HG03045 (cell line): Measurements from ENCODE around the gene PRODH2.

Experiments
- ATAC-seq: cut with Tn5 transposase; IDR thresholded peaks from one replicate; pipeline ENCODE4 v1.9.1; 2021; ENCODE audit warnings: mild to moderate bottlenecking, moderate library complexity; ENCODE audit not compliant: unreplicated experiment

PRODH2 gene

GRCh38 chr19:35812220-35813042 is at the start of gene PRODH2:
TSS of gene PRODH2 (minus strand) at chr19:35812845. CDS start at chr19:35812805, 40 bp downstream.
- ATAC-seq: no peak

- ATAC-seq: no peak
Measured at GRCh38 chr19:35861640-35862160, 49.1 kb upstream of the PRODH2 start.

- ATAC-seq: no peak
Measured at GRCh38 chr19:35860818-35861639, 48.4 kb upstream of the PRODH2 start.

DNA sequence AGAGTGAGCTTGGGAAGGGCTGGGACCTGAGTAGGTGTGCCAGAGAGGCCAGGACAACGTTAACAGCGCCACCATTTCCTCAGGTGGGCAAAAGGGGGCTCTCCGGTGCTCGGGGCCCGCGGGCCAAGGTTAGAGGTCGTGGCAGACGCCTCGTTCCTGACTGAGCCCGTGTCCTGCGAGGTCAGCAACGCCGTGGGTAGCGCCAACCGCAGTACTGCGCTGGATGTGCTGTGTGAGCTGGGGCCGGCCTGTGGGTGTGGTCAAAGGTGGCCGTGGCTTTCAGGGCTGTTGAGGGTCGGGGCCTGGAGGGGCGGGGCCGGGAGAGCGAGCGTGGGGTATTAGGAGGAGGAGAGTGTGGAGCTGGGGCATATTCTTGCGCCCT is 47.8 kb upstream of the PRODH2 start:
- ATAC-seq: no peak

GRCh38 chr19:35859414-35859813 is 46.8 kb upstream of the PRODH2 start:
- ATAC-seq: no peak

DNA sequence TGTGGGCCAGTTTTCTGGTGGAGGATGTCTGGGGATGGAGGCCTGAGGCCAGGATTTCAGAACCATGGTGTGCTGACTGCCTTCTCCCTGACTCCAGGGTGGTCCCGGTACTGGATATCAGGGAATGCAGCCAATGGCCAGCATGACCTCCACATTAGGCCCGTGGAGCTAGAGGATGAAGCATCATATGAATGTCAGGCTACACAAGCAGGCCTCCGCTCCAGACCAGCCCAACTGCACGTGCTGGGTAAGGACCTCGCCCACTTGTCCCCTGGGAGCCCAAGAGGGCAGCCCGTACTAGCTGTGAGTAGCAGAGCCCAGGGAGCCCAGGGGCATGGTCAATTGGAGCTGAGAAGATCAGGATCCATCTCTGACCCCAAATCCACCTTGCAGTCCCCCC is 45.7 kb upstream of the PRODH2 start:
- ATAC-seq: no peak

DNA sequence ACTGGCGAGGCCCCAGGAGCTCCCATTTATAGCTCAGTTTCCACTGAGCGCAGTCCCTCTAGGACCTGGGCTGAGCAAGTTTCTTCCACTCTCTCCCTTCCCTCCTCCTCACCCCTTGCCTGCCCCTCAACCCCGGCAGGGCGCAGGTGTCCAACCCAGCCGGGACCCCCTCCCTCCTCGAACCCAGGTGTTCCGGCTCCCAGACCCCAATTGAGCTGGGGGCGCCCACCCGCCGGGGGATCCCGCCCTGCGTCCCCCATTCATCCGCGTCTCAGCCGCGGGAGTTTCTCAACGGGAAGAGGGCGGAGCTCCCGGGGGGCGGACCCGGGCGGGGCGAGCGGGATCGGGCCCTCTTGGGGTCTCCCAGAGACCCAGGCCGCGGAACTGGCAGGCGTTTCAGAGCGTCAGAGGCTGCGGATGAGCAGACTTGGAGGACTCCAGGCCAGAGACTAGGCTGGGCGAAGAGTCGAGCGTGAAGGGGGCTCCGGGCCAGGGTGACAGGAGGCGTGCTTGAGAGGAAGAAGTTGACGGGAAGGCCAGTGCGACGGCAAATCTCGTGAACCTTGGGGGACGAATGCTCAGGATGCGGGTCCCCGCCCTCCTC is 44.0 kb upstream of the PRODH2 start, which contains the start of gene KIRREL2:
KIRREL2 (plus strand) TSS at position 366 of the 604 bp plus-strand sequence; CDS start at position 575, 209 bp downstream.
- no peak for ATAC-seq

GRCh38 chr19:35853038-35853756 is 40.6 kb upstream of the PRODH2 start:
- ATAC-seq: no peak

DNA sequence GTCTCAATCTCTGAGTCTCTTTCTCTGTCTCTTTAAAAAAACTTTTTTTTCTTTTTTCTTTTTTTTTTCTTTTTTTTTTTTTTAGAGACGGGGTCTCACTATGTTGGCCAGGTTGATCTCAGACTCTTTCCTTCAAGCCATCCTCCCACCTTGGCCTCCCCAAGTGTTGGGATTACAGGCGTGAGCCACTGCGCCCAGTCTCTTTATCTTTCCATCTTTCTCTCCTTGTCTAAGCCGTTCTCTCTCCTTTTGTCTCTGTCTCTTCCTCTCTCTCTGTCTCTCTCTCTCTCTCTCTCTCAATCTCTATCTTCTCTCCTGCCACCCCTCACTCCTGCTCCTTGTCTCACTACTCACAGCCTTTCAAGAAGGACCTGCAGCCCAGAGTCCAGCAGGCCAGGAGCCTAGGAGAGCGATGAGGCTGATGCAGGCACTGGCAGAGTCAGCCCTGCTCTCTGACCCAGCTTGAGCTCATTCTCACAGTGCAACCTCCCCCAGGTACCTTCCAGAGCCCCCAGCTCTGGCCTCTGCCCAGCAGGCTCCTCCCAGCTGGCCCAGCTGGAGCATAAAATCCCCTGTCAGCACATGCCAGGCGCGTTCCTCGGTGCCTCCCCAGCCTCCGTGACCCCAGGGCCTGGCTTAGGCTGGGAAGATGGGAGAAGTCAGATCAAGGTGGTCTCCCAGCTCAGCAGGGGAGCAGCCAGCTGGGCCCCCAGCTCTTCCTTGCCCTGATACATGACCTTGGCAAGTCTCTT is 39.6 kb upstream of the PRODH2 start, which contains the start of gene NPHS1:
NPHS1 (minus strand) TSS at position 476 of the 752 bp plus-strand sequence. CDS start 667 bp downstream, outside the sequence.
- no peak for ATAC-seq

GRCh38 chr19:35851213-35852028 is 38.8 kb upstream of the PRODH2 start:
- ATAC-seq: no peak

DNA sequence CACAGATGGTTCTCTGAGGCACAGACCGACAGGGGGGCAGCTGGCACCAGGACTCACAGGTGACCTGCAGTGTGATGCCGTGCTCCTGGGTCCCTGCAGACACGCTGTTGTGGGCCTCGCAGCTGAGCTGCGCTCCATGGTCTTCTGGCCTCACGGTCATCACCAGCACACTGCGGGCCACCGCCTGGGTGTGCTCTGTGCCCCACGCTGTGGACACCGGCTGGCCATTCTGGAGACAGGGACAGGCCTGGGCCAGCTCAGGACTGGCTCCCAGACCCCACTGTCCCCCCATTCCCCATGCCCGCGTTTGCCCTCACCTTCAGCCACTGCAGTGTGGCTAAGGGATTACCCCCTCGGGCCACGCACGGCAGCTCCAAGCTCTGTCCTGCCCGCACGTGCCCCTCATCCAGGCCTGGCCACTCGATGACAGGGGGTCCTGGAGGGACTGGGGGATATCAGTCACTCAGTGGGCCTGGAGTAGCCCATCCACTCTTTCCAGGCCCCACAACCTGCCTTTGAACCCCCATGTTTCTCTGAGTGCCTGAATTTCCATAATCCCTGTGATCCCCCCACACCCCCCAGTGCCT is 36.4 kb upstream of the PRODH2 start:
- ATAC-seq: no peak

- no peak for ATAC-seq
Measured at GRCh38 chr19:35848486-35848885, 35.8 kb upstream of the PRODH2 start.

- no peak for ATAC-seq
Measured at GRCh38 chr19:35847911-35848310, 35.3 kb upstream of the PRODH2 start.

DNA sequence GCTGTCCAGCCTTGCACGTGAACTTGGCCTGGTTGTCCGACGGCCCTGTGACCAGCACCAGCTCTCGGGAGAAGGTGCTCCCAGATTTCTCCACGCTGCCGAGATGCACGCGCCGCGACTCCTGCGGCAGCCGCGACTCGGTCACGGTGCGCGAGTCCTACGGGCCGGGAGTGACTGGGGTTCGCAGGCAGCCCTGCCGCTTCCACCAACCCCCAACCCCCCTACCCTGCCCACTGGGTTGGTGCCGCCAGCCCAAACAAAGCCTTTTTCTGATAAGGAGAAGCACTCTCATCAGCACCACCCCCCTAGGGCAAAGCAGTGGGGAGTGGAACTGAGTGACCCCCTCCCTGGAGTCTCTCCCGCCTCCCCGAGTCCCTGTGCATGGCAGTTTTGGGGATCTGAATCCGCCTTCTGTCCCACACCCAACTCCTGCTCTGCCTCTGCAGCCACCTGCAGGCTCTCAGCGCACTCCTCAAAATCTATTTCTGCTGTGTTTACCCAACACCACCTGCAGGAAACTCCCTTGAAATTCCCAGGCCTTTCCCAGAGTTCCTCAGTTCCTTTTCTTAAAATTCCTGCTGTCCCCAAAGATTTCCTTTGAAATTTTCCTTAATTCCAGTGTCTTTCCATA is 33.5 kb upstream of the PRODH2 start:
- ATAC-seq: no peak

DNA sequence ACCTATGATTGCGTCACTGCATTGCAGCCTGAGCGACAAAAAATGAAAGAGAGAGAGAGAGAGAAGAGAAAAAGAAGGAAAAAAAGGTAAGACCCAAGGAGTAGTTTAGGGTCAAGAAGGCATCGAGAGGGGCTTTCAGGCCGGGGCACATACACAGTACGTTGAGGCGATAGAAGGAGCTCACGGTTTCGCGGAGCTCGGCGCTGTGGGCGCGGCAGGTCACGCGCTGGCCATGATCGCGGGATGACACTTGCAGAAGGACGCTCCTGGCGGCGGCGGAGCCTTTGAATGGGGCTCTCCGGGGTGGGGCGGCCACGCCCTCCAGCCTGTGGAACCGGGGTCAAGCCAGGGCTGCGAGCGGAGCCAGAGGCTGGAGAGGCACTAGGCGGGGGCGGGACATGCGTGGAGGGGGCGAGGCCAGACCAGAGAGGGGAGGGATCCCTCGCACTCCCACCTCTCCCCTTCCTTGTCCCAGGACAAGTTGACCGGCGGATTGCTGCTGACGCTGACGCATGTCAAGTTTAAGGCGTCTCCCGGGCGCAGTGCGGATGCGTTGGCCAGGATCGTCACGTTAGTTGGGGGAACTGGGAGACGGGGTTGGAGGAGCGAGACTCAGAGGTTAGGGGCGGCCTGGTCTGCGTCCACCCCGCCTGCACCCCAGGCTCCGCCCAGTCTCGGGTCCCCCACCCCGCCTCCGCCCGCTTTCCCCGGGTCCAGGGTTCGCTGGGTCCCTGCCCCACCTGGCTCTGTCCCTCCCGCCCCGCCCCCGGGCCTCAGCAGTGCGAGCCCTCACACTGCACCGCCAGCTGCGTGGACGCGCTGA is 32.8 kb upstream of the PRODH2 start:
- ATAC-seq: no peak

GRCh38 chr19:35844482-35845214 is 32.0 kb upstream of the PRODH2 start:
- ATAC-seq: no peak
